Mesenteric fat pad (tissue), 1 donor: ENCODE results near the gene SERINC4. TPM values are rescaled to one million over a fixed set of nuclear protein-coding genes. Genes with fewer than 3 reads are reported as not detected.

ENCODE experiments used
- DNase-seq: peaks from one replicate; pipeline ENCODE4 v3.0.0-alpha.2; 2020; ENCODE audit warnings: low spot score
- total RNA-seq: library from RNA; stranded (reverse); fragmentation: NEBNext Ultra II Directional; extraction: Animal tissue kit (Norgen Biotek cat#: 25700); gene quantifications from one replicate; pipeline ENCODE4 v1.2.1, GENCODE V29; 2021
- donor health status: DM: yes; HTN: yes; CAD: no.

The SERINC4 gene
- total RNA-seq, 1 donor from 2014 or later: 0.22 TPM

GRCh38 chr15:43799209-43799944 is 643 bp downstream of the SERINC4 start:
- no peak for DNase-seq

- DNase-seq: no peak
These were observed 3.5 kb downstream of the SERINC4 start for GRCh38 chr15:43796566-43796965.

- DNase-seq: no peak
These were observed 4.0 kb downstream of the SERINC4 start for GRCh38 chr15:43795997-43796396.

- DNase-seq: no peak
These were observed 4.8 kb downstream of the SERINC4 start for GRCh38 chr15:43795197-43795596.

GRCh38 chr15:43794269-43795037 is 5.6 kb downstream of the SERINC4 start:
- DNase-seq: no peak

GRCh38 chr15:43793647-43794046 is 6.4 kb downstream of the SERINC4 start:
- no peak for DNase-seq

GRCh38 chr15:43792761-43793476 is 7.1 kb downstream of the SERINC4 start:
- no peak for DNase-seq

GRCh38 chr15:43791993-43792760 is 7.8 kb downstream of the SERINC4 start, which contains the start of gene SERF2:
Gene SERF2, plus strand, starts transcription at chr15:43792320. Its CDS starts 57 bp downstream, at chr15:43792377.
- DNase-seq: peak; percentile 100

- DNase-seq: no peak
These were observed 10.6 kb downstream of the SERINC4 start for GRCh38 chr15:43789409-43789808.

GRCh38 chr15:43779016-43779415 is 21.0 kb downstream of the SERINC4 start:
- DNase-seq: no peak

GRCh38 chr15:43777267-43777914 is 22.6 kb downstream of the SERINC4 start:
- peak; percentile 94 for DNase-seq

- DNase-seq: peak; percentile 93
These were observed 23.2 kb downstream of the SERINC4 start, which contains the start of gene ELL3 for GRCh38 chr15:43776718-43777266. Gene ELL3, minus strand, starts transcription at chr15:43776966. Its CDS starts 65 bp downstream, at chr15:43776901.

GRCh38 chr15:43776101-43776717 is 23.8 kb downstream of the SERINC4 start:
- no peak for DNase-seq

GRCh38 chr15:43775411-43775965 is 24.5 kb downstream of the SERINC4 start:
- no peak for DNase-seq

GRCh38 chr15:43774062-43774461 is 26.0 kb downstream of the SERINC4 start:
- DNase-seq: no peak

- no peak for DNase-seq
These were observed 27.4 kb downstream of the SERINC4 start for GRCh38 chr15:43772624-43773023.

GRCh38 chr15:43771816-43772215 is 28.2 kb downstream of the SERINC4 start:
- DNase-seq: no peak

GRCh38 chr15:43769584-43770228 is 30.3 kb downstream of the SERINC4 start:
- DNase-seq: no peak
